ENCODE results near the gene SCAPER. TPM values are rescaled to one million over a fixed set of nuclear protein-coding genes. Genes with fewer than 3 reads are reported as not detected.
A peak's percentile ranks its signal among the peaks of the same experiment; 100 is the strongest.

Gene SCAPER
- total RNA-seq, 1 experiment from 2014 or later: 10.3 TPM

DNA sequence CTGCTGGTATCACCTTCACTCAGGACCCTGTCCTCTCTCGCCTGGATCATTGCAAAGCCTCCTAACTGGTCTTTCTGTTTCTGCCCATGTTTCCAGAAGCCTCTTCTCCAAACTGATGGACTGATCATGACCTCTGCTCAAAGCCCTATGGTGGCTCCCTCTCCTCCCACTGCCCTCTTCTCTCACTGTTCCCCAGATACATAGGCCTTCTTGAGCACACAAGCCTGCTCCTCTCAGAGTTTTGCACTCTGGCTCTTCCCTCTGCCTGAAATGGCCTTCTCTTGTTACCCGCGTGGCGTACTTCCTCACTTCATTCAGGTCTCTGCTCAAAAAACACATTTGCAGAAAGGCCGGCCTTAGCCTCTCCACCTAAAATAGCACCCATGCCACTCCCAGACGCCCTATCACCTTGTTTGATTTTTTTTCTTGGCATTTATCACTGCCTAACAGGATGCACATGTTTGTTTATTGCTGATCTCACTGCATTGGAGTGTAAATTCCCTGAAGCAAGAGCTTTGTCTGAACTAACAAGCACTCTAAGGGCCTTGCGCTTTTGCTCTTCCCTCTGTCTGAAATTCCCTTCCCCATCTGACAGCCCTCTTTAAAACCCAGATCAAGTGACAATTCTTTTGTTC is 592.5 kb downstream of the SCAPER start:
- H3K27me3 Mint-ChIP-seq (ENCODE audit: low read depth): peaks cover 22% of the 10 kb centered on the region
- H3K4me3 Mint-ChIP-seq: peak overlapping the region; percentile 35
- DNase-seq (ENCODE audit: low spot score) (no peak), ATAC-seq (no peak)
- TF ChIP-seq ELF4 (CRISPR knock-in tag; IDR thresholded peaks at IDR 0.05; ENCODE audit: low read depth): no peak
- peak; percentile 20; the same call in 1 of the 2 replicates for TF ChIP-seq GABPB1 (CRISPR knock-in tag; IDR thresholded peaks at IDR 0.05)
- no peak overlapping the region for H3K27ac Mint-ChIP-seq
- peaks cover 7% of the 10 kb centered on the region for H3K9me3 Mint-ChIP-seq
- H3K36me3 Mint-ChIP-seq: no peaks in the 10 kb centered on the region
- peaks cover 10% of the 10 kb centered on the region for H3K4me1 Mint-ChIP-seq
- CTCF ChIA-PET: interaction anchor here (1.2 to 2.8 kb wide), 4 partner anchors 17 to 21 kb away, joined by 3 to 15 read pairs (median 10); no protein-coding TSS in a partner anchor
- POLR2A ChIA-PET: no interaction called here

DNA sequence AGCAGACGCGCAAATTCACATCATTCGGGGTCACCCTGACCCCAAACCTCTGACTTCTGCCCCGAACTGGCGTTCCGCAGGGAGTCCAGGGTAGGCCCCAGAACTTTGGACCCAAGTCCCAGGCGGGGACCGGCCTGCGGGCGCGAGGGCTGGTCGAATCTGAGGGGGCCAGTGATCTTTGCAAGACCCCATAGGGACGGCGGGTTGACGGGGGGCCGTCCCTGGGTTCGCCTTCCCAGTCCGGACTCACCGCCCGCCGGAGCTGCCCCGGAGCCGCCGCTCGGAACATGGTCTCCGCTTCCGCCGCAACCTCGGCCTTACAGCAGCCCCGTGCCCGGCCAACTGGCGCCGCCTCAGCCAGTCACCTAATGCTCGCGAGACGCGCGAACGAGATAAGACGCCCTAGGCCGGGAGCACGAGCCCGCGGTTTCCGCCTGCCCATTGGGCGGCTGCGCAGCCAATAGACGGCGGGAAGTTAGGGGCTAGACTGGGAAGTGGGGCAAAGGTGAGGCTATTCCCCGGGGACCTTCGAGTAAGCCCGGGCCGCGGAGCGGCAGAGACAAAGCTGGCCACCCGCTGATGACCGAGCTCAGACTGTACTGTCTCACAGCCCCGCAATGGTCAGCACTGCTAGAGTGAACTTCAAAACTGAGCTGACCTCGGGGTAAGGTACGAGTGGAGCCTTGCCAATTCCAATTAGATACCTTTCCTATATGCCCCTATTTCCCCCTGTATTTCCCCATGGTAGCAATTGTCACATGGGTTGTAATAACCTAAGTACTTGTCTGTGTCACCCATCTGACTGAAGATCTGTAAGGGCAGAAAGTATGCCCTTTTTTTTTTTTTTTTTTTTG is 593.8 kb downstream of the SCAPER start, which contains the start of gene ETFA:
TSS of gene ETFA (minus strand) at position 370 of the 854 bp plus-strand sequence. CDS start at position 289, 81 bp downstream.
- DNase-seq (ENCODE audit: low spot score) (peak; percentile 96), ATAC-seq (peak; percentile 99)
- H3K36me3 Mint-ChIP-seq: no peaks in the 10 kb centered on the region
- peaks cover 10% of the 10 kb centered on the region for H3K4me1 Mint-ChIP-seq
- H3K4me3 Mint-ChIP-seq: peak within 1 kb of the TSS; percentile 78
- CTCF ChIA-PET: interaction anchor here (0.8 to 2.5 kb wide), 4 partner anchors 19 to 172 kb away, joined by 3 to 15 read pairs (median 3); partner anchors contain the start of gene ISL2
- H3K27me3 Mint-ChIP-seq (ENCODE audit: low read depth): peaks cover 22% of the 10 kb centered on the region
- H3K27ac Mint-ChIP-seq: no peak within 1 kb of the TSS
- POLR2A ChIA-PET: interaction anchor here (0.6 to 2.2 kb wide), 4 partner anchors 19 to 231 kb away, joined by 3 to 9 read pairs (median 4); partner anchors contain the start of gene ISL2
- H3K9me3 Mint-ChIP-seq: peaks cover 7% of the 10 kb centered on the region
- TF ChIP-seq, protein P1, sequence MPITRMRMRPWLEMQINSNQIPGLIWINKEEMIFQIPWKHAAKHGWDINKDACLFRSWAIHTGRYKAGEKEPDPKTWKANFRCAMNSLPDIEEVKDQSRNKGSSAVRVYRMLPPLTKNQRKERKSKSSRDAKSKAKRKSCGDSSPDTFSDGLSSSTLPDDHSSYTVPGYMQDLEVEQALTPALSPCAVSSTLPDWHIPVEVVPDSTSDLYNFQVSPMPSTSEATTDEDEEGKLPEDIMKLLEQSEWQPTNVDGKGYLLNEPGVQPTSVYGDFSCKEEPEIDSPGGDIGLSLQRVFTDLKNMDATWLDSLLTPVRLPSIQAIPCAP (CRISPR knock-in tag; IDR thresholded peaks at IDR 0.05): peak; percentile 56; the same call in 1 of the 2 replicates
- peak; percentile 93 for TF ChIP-seq SMAD3 (CRISPR knock-in tag; IDR thresholded peaks at IDR 0.05; ENCODE audit: borderline replicate concordance)
- TF ChIP-seq, protein P2, sequence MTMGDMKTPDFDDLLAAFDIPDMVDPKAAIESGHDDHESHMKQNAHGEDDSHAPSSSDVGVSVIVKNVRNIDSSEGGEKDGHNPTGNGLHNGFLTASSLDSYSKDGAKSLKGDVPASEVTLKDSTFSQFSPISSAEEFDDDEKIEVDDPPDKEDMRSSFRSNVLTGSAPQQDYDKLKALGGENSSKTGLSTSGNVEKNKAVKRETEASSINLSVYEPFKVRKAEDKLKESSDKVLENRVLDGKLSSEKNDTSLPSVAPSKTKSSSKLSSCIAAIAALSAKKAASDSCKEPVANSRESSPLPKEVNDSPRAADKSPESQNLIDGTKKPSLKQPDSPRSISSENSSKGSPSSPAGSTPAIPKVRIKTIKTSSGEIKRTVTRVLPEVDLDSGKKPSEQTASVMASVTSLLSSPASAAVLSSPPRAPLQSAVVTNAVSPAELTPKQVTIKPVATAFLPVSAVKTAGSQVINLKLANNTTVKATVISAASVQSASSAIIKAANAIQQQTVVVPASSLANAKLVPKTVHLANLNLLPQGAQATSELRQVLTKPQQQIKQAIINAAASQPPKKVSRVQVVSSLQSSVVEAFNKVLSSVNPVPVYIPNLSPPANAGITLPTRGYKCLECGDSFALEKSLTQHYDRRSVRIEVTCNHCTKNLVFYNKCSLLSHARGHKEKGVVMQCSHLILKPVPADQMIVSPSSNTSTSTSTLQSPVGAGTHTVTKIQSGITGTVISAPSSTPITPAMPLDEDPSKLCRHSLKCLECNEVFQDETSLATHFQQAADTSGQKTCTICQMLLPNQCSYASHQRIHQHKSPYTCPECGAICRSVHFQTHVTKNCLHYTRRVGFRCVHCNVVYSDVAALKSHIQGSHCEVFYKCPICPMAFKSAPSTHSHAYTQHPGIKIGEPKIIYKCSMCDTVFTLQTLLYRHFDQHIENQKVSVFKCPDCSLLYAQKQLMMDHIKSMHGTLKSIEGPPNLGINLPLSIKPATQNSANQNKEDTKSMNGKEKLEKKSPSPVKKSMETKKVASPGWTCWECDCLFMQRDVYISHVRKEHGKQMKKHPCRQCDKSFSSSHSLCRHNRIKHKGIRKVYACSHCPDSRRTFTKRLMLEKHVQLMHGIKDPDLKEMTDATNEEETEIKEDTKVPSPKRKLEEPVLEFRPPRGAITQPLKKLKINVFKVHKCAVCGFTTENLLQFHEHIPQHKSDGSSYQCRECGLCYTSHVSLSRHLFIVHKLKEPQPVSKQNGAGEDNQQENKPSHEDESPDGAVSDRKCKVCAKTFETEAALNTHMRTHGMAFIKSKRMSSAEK (CRISPR knock-in tag; IDR thresholded peaks at IDR 0.05; ENCODE audit: borderline replicate concordance): 0 out of 2 replicates have a peak, but pooled peaks have one; percentile 17
- TF ChIP-seq, protein P3, sequence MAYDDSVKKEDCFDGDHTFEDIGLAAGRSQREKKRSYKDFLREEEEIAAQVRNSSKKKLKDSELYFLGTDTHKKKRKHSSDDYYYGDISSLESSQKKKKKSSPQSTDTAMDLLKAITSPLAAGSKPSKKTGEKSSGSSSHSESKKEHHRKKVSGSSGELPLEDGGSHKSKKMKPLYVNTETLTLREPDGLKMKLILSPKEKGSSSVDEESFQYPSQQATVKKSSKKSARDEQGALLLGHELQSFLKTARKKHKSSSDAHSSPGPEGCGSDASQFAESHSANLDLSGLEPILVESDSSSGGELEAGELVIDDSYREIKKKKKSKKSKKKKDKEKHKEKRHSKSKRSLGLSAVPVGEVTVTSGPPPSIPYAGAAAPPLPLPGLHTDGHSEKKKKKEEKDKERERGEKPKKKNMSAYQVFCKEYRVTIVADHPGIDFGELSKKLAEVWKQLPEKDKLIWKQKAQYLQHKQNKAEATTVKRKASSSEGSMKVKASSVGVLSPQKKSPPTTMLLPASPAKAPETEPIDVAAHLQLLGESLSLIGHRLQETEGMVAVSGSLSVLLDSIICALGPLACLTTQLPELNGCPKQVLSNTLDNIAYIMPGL (CRISPR knock-in tag; IDR thresholded peaks at IDR 0.05): peak; percentile 85; the same call in 1 of the 2 replicates
- TF ChIP-seq NR2C2 (CRISPR knock-in tag; IDR thresholded peaks at IDR 0.05): no peak; the same call in 1 of the 2 replicates
- TF ChIP-seq TEAD1 (CRISPR knock-in tag; IDR thresholded peaks at IDR 0.05): peak; percentile 92
- TF ChIP-seq, protein P4, sequence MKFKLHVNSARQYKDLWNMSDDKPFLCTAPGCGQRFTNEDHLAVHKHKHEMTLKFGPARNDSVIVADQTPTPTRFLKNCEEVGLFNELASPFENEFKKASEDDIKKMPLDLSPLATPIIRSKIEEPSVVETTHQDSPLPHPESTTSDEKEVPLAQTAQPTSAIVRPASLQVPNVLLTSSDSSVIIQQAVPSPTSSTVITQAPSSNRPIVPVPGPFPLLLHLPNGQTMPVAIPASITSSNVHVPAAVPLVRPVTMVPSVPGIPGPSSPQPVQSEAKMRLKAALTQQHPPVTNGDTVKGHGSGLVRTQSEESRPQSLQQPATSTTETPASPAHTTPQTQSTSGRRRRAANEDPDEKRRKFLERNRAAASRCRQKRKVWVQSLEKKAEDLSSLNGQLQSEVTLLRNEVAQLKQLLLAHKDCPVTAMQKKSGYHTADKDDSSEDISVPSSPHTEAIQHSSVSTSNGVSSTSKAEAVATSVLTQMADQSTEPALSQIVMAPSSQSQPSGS (CRISPR knock-in tag; IDR thresholded peaks at IDR 0.05; ENCODE audit: borderline replicate concordance, low read depth): 0 out of 2 replicates have a peak, but pooled peaks have one; percentile 46
- TF ChIP-seq MYBL2 (CRISPR knock-in tag; IDR thresholded peaks at IDR 0.05): peak; percentile 91
- peak; percentile 65; the same call in 1 of the 2 replicates for TF ChIP-seq ELF4 (CRISPR knock-in tag; IDR thresholded peaks at IDR 0.05; ENCODE audit: low read depth)
- TF ChIP-seq, protein P5, sequence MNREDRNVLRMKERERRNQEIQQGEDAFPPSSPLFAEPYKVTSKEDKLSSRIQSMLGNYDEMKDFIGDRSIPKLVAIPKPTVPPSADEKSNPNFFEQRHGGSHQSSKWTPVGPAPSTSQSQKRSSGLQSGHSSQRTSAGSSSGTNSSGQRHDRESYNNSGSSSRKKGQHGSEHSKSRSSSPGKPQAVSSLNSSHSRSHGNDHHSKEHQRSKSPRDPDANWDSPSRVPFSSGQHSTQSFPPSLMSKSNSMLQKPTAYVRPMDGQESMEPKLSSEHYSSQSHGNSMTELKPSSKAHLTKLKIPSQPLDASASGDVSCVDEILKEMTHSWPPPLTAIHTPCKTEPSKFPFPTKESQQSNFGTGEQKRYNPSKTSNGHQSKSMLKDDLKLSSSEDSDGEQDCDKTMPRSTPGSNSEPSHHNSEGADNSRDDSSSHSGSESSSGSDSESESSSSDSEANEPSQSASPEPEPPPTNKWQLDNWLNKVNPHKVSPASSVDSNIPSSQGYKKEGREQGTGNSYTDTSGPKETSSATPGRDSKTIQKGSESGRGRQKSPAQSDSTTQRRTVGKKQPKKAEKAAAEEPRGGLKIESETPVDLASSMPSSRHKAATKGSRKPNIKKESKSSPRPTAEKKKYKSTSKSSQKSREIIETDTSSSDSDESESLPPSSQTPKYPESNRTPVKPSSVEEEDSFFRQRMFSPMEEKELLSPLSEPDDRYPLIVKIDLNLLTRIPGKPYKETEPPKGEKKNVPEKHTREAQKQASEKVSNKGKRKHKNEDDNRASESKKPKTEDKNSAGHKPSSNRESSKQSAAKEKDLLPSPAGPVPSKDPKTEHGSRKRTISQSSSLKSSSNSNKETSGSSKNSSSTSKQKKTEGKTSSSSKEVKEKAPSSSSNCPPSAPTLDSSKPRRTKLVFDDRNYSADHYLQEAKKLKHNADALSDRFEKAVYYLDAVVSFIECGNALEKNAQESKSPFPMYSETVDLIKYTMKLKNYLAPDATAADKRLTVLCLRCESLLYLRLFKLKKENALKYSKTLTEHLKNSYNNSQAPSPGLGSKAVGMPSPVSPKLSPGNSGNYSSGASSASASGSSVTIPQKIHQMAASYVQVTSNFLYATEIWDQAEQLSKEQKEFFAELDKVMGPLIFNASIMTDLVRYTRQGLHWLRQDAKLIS (CRISPR knock-in tag; IDR thresholded peaks at IDR 0.05; ENCODE audit: borderline replicate concordance): 0 out of 2 replicates have a peak, but pooled peaks have one; percentile 76
- TF ChIP-seq, protein P6, sequence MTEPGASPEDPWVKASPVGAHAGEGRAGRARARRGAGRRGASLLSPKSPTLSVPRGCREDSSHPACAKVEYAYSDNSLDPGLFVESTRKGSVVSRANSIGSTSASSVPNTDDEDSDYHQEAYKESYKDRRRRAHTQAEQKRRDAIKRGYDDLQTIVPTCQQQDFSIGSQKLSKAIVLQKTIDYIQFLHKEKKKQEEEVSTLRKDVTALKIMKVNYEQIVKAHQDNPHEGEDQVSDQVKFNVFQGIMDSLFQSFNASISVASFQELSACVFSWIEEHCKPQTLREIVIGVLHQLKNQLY (CRISPR knock-in tag; IDR thresholded peaks at IDR 0.05): no peak
- TF ChIP-seq TEAD4 (CRISPR knock-in tag; IDR thresholded peaks at IDR 0.05): peak; percentile 53; the same call in 1 of the 2 replicates
- TF ChIP-seq, protein P7, sequence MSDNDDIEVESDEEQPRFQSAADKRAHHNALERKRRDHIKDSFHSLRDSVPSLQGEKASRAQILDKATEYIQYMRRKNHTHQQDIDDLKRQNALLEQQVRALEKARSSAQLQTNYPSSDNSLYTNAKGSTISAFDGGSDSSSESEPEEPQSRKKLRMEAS (CRISPR knock-in tag; IDR thresholded peaks at IDR 0.05): peak; percentile 96
- no peak for TF ChIP-seq OVOL2 (CRISPR knock-in tag; IDR thresholded peaks at IDR 0.05; ENCODE audit: borderline replicate concordance)
- TF ChIP-seq NFE2L1 (CRISPR knock-in tag; IDR thresholded peaks at IDR 0.05): peak; percentile 89; the same call in 1 of the 2 replicates
- TF ChIP-seq FOXJ3 (CRISPR knock-in tag; IDR thresholded peaks at IDR 0.05; ENCODE audit: borderline replicate concordance): 0 out of 2 replicates have a peak, but pooled peaks have one; percentile 21

Measured in WTC11 (cell line).